Measurements from ENCODE around the gene SERTM2.

The SERTM2 gene

DNA sequence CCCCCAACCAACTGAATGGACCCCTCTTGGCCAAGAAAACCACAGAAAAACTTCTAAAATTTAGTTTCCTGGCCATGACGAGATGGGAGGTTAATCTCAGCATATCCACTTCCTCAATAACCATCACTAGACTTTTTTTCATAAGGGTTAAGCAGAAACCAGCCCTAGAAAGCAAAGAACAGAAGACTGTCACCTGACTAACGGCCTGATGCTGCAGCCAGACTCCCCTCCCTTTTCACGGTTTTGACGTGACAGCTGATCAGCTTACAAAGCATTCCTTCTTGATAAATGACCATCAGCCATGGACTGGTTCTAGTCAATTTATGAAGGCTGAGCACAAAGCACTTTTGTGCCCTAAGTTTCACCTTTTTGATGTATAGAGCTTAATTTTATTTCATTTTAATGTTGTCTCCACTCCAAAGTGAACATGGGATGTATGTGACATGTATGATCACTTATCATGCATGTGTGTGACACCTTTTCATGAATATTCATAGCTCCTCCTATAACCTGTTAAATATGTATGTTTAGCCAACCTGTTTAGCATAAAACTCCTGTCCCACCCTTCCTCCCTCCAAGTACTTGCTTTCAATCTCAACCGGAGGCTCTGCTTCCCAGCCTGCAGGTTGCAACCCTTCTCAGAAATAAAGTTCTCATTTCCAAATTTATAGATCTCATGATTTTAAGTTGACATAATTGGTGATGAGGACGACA, 56.3 kb downstream of the SERTM2 start:
- ChIA-PET CTCF (interaction anchor here (1.0 to 1.5 kb wide), 2 partner anchors 10 to 47 kb away, joined by 3 to 4 read pairs; no protein-coding TSS in a partner anchor), POLR2A (no interaction called here)
- TF ChIP-seq ZNF626 (tag by site-specific recombination; IDR thresholded peaks at IDR 0.05) (no peak), GLIS1 (tag by site-specific recombination; IDR thresholded peaks at IDR 0.05) (no peak), HOXA7 (CRISPR knock-in tag; IDR thresholded peaks at IDR 0.05; ENCODE audit: borderline replicate concordance) (no peak), ZNF514 (tag by site-specific recombination; IDR thresholded peaks at IDR 0.05) (no peak), WT1 (tag by site-specific recombination; IDR thresholded peaks at IDR 0.05) (no peak), ZNF19 (tag by site-specific recombination; IDR thresholded peaks at IDR 0.05; ENCODE audit: low read depth) (no peak), ZFP37 (tag by site-specific recombination; IDR thresholded peaks at IDR 0.05) (no peak), ZBTB17 (tag by site-specific recombination; IDR thresholded peaks at IDR 0.05) (no peak), ZNF670 (tag by site-specific recombination; IDR thresholded peaks at IDR 0.05; ENCODE audit: low read depth) (no peak), GLI2 (tag by site-specific recombination; IDR thresholded peaks at IDR 0.05; ENCODE audit: borderline replicate concordance, low read depth) (no peak), ZNF157 (tag by site-specific recombination; IDR thresholded peaks at IDR 0.05) (no peak), ZNF184 (tag by site-specific recombination; IDR thresholded peaks at IDR 0.05) (no peak), ZNF623 (tag by site-specific recombination; IDR thresholded peaks at IDR 0.05) (no peak), SCRT1 (tag by site-specific recombination; IDR thresholded peaks at IDR 0.05; ENCODE audit: borderline replicate concordance) (no peak), ZNF621 (tag by site-specific recombination; IDR thresholded peaks at IDR 0.05) (no peak), ZNF585B (tag by site-specific recombination; IDR thresholded peaks at IDR 0.05) (no peak)
- TF ChIP-seq, protein P1, sequence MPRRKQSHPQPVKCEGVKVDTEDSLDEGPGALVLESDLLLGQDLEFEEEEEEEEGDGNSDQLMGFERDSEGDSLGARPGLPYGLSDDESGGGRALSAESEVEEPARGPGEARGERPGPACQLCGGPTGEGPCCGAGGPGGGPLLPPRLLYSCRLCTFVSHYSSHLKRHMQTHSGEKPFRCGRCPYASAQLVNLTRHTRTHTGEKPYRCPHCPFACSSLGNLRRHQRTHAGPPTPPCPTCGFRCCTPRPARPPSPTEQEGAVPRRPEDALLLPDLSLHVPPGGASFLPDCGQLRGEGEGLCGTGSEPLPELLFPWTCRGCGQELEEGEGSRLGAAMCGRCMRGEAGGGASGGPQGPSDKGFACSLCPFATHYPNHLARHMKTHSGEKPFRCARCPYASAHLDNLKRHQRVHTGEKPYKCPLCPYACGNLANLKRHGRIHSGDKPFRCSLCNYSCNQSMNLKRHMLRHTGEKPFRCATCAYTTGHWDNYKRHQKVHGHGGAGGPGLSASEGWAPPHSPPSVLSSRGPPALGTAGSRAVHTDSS (tag by site-specific recombination; IDR thresholded peaks at IDR 0.05) = no peak
- TF ChIP-seq, protein P2, sequence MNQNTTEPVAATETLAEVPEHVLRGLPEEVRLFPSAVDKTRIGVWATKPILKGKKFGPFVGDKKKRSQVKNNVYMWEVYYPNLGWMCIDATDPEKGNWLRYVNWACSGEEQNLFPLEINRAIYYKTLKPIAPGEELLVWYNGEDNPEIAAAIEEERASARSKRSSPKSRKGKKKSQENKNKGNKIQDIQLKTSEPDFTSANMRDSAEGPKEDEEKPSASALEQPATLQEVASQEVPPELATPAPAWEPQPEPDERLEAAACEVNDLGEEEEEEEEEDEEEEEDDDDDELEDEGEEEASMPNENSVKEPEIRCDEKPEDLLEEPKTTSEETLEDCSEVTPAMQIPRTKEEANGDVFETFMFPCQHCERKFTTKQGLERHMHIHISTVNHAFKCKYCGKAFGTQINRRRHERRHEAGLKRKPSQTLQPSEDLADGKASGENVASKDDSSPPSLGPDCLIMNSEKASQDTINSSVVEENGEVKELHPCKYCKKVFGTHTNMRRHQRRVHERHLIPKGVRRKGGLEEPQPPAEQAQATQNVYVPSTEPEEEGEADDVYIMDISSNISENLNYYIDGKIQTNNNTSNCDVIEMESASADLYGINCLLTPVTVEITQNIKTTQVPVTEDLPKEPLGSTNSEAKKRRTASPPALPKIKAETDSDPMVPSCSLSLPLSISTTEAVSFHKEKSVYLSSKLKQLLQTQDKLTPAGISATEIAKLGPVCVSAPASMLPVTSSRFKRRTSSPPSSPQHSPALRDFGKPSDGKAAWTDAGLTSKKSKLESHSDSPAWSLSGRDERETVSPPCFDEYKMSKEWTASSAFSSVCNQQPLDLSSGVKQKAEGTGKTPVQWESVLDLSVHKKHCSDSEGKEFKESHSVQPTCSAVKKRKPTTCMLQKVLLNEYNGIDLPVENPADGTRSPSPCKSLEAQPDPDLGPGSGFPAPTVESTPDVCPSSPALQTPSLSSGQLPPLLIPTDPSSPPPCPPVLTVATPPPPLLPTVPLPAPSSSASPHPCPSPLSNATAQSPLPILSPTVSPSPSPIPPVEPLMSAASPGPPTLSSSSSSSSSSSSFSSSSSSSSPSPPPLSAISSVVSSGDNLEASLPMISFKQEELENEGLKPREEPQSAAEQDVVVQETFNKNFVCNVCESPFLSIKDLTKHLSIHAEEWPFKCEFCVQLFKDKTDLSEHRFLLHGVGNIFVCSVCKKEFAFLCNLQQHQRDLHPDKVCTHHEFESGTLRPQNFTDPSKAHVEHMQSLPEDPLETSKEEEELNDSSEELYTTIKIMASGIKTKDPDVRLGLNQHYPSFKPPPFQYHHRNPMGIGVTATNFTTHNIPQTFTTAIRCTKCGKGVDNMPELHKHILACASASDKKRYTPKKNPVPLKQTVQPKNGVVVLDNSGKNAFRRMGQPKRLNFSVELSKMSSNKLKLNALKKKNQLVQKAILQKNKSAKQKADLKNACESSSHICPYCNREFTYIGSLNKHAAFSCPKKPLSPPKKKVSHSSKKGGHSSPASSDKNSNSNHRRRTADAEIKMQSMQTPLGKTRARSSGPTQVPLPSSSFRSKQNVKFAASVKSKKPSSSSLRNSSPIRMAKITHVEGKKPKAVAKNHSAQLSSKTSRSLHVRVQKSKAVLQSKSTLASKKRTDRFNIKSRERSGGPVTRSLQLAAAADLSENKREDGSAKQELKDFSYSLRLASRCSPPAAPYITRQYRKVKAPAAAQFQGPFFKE (tag by site-specific recombination; IDR thresholded peaks at IDR 0.05; ENCODE audit: borderline replicate concordance) = no peak
- H3K4me1 ChIP-seq (ENCODE audit: control insufficient read depth, insufficient read depth, low read length) = no peaks in the 10 kb centered on the region
- H3K36me3 ChIP-seq (ENCODE audit: control insufficient read depth in 2 of 2, insufficient read depth in 1 of 2, low read length in 2 of 2) = no peaks in the 10 kb centered on the region
- no peak overlapping the region for H3K27ac ChIP-seq (ENCODE audit: extremely low read depth, low read depth, low read length)
- H3K9me3 ChIP-seq (ENCODE audit: control insufficient read depth, insufficient read depth, low read depth, low read length) = no peaks in the 10 kb centered on the region
- no peak overlapping the region for H3K4me3 ChIP-seq (ENCODE audit: low read depth, low read length)

DNA sequence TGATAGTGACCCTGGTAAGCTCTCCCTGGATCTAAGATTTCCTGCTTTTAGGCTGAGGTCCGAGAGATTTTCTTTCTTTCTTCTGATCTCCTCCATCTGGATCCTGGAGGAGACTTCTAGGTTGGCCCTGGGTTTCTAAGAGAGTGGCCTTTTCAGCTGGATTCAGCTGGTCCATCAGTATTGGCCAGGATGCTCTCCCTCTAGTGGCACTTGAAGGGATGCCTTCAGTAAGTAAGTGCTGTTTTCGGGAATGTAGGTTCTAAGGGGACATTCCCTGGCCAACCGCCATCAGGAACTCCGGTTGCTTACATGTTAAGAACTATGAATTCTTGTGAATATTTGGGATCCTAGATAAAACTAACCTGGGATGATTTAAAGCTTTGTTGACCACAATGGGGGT, 56.9 kb downstream of the SERTM2 start:
- 0 out of 2 replicates have a peak, but pooled peaks have one; percentile 34 for TF ChIP-seq CTCF (tag by site-specific recombination; IDR thresholded peaks at IDR 0.05)
- TF ChIP-seq SALL2 (tag by site-specific recombination; IDR thresholded peaks at IDR 0.05; ENCODE audit: borderline replicate concordance) = no peak
- no peak for TF ChIP-seq KLF8 (tag by site-specific recombination; IDR thresholded peaks at IDR 0.05)
- TF ChIP-seq ZNF660 (tag by site-specific recombination; IDR thresholded peaks at IDR 0.05) = 0 out of 2 replicates have a peak, but pooled peaks have one; percentile 35
- H3K4me1 ChIP-seq (ENCODE audit: control insufficient read depth, insufficient read depth, low read length) = no peaks in the 10 kb centered on the region
- no peak overlapping the region for H3K4me3 ChIP-seq (ENCODE audit: low read depth, low read length)
- no peaks in the 10 kb centered on the region for H3K9me3 ChIP-seq (ENCODE audit: control insufficient read depth, insufficient read depth, low read depth, low read length)
- no peak overlapping the region for H3K27ac ChIP-seq (ENCODE audit: extremely low read depth, low read depth, low read length)
- ChIA-PET CTCF (interaction anchor here (0.6 to 1.5 kb wide), 4 partner anchors 10 to 293 kb away, joined by 3 to 8 read pairs (median 5); no protein-coding TSS in a partner anchor), POLR2A (no interaction called here)
- no peaks in the 10 kb centered on the region for H3K36me3 ChIP-seq (ENCODE audit: control insufficient read depth in 2 of 2, insufficient read depth in 1 of 2, low read length in 2 of 2)

Measured in HEK293 (cell line).